H9 (cell line): ENCODE results near the gene FAM227A. TPM values are rescaled to one million over a fixed set of nuclear protein-coding genes. Genes with fewer than 3 reads are reported as not detected.

ENCODE experiments used
- DNase-seq: peaks from one replicate; pipeline ENCODE4 v3.0.0-alpha.2; 2017
- H2AFZ ChIP-seq: one replicate; pipeline ENCODE4 v1.6.1; 2013; ENCODE audit warnings: mild to moderate bottlenecking, low read length, control low read depth, moderate library complexity
- H2AK5ac ChIP-seq: 2 replicates; pipeline ENCODE4 v1.6.1; 2013; ENCODE audit warnings: low read length, control low read depth, mixed read lengths; ENCODE audit not compliant: insufficient read length
- H2BK120ac ChIP-seq: one replicate; pipeline ENCODE4 v1.6.1; 2013; ENCODE audit warnings: low read depth, mild to moderate bottlenecking, low read length, control low read depth, inconsistent platforms; ENCODE audit not compliant: poor library complexity, severe bottlenecking
- H2BK12ac ChIP-seq: 2 replicates; pipeline ENCODE4 v1.6.1; 2013; ENCODE audit warnings: low read length, control low read depth, mixed read lengths, low read depth; ENCODE audit not compliant: insufficient read length
- H2BK15ac ChIP-seq: 2 replicates; pipeline ENCODE4 v1.6.1; 2013; ENCODE audit warnings: low read depth, low read length, control low read depth
- H2BK20ac ChIP-seq: one replicate; pipeline ENCODE4 v1.6.1; 2013; ENCODE audit warnings: low read depth, mild to moderate bottlenecking, low read length, control low read depth, inconsistent platforms; ENCODE audit not compliant: poor library complexity, severe bottlenecking
- H2BK5ac ChIP-seq: 2 replicates; pipeline ENCODE4 v1.6.1; 2013; ENCODE audit warnings: low read length, control low read depth, mixed read lengths; ENCODE audit not compliant: insufficient read length
- H3K14ac ChIP-seq: 2 replicates; pipeline ENCODE4 v1.6.1; 2013; ENCODE audit warnings: low read length, control low read depth; ENCODE audit not compliant: insufficient read depth
- H3K18ac ChIP-seq: 2 replicates; pipeline ENCODE4 v1.6.1; 2013; ENCODE audit warnings: low read depth, mild to moderate bottlenecking, mixed read lengths, low read length, control low read depth; ENCODE audit not compliant: insufficient read length
- H3K23ac ChIP-seq: 2 replicates; pipeline ENCODE4 v1.6.1; 2013; ENCODE audit warnings: low read length, control low read depth, mixed read lengths, low read depth; ENCODE audit not compliant: insufficient read length
- H3K23me2 ChIP-seq: 2 replicates; pipeline ENCODE4 v1.6.1; 2013; ENCODE audit warnings: low read depth, mild to moderate bottlenecking, mixed read lengths, low read length, control low read depth; ENCODE audit not compliant: insufficient read length, poor library complexity, severe bottlenecking
- H3K27ac ChIP-seq: 2 replicates; pipeline ENCODE4 v1.5.1; 2013; ENCODE audit warnings: low read length, control low read depth, mixed read lengths, low read depth; ENCODE audit not compliant: insufficient read length
- H3K27me3 ChIP-seq: 2 replicates; pipeline ENCODE4 v1.6.1; 2013; ENCODE audit warnings: low read length, control low read depth, inconsistent platforms; ENCODE audit not compliant: insufficient read depth
- H3K4ac ChIP-seq: 2 replicates; pipeline ENCODE4 v1.6.1; 2013; ENCODE audit warnings: low read depth, mild to moderate bottlenecking, control low read depth, inconsistent platforms, low read length, moderate library complexity
- H3K4me1 ChIP-seq: 2 replicates; pipeline ENCODE4 v1.6.1; 2013; ENCODE audit warnings: low read length, control low read depth, inconsistent platforms; ENCODE audit not compliant: insufficient read depth
- H3K4me2 ChIP-seq: 2 replicates; pipeline ENCODE4 v1.6.1; 2013; ENCODE audit warnings: low read length, control low read depth, mixed read lengths; ENCODE audit not compliant: insufficient read length, insufficient read depth
- H3K56ac ChIP-seq: 2 replicates; pipeline ENCODE4 v1.6.1; 2013; ENCODE audit warnings: low read depth, mild to moderate bottlenecking, mixed read lengths, low read length, control low read depth; ENCODE audit not compliant: insufficient read length
- H3K79me1 ChIP-seq: 2 replicates; pipeline ENCODE4 v1.6.1; 2013; ENCODE audit warnings: low read depth, mild to moderate bottlenecking, moderate library complexity, low read length, control low read depth, inconsistent platforms; ENCODE audit not compliant: insufficient read depth, poor library complexity, severe bottlenecking
- H3K79me2 ChIP-seq: 2 replicates; pipeline ENCODE4 v1.6.1; 2013; ENCODE audit warnings: low read length, control low read depth, inconsistent platforms; ENCODE audit not compliant: insufficient read depth
- H3K9ac ChIP-seq: 2 replicates; pipeline ENCODE4 v1.6.1; 2013; ENCODE audit warnings: low read length, control low read depth, mixed read lengths; ENCODE audit not compliant: insufficient read length; ENCODE audit errors: extremely low read depth
- H3K9me3 ChIP-seq: one replicate; pipeline ENCODE4 v1.6.1; 2013; ENCODE audit warnings: low read depth, low read length, inconsistent platforms; ENCODE audit not compliant: control insufficient read depth
- H3T11ph ChIP-seq: one replicate; pipeline ENCODE4 v1.6.1; 2013; ENCODE audit warnings: mild to moderate bottlenecking, low read length, control low read depth, inconsistent platforms
- H4K20me1 ChIP-seq: one replicate; pipeline ENCODE4 v1.6.1; 2013; ENCODE audit not compliant: control insufficient read depth, insufficient read length, insufficient read depth
- H4K5ac ChIP-seq: 2 replicates; pipeline ENCODE4 v1.6.1; 2013; ENCODE audit warnings: low read depth, mild to moderate bottlenecking, mixed read lengths, low read length, control low read depth; ENCODE audit not compliant: insufficient read length
- H4K8ac ChIP-seq: replicated peaks from 2 replicates; pipeline ENCODE4 v1.6.1; 2013; ENCODE audit warnings: low read length, control low read depth, mixed read lengths, low read depth; ENCODE audit not compliant: insufficient read length
- H4K91ac ChIP-seq: 2 replicates; pipeline ENCODE4 v1.6.1; 2013; ENCODE audit warnings: low read depth, mild to moderate bottlenecking, moderate library complexity, mixed read lengths, low read length, control low read depth; ENCODE audit not compliant: insufficient read length
- H3K27ac Mint-ChIP-seq, 3 experiments: 2 replicates in 2 of 3; 3 replicates in 1 of 3; pipeline ENCODE4 v1.8.0; 2020 to 2021; ENCODE audit warnings: mixed read lengths in 3 of 3, mild to moderate bottlenecking in 1 of 3, moderate library complexity in 1 of 3
- H3K27me3 Mint-ChIP-seq: 2 replicates; pipeline ENCODE4 v1.8.0; 2021; ENCODE audit warnings: low read depth, mild to moderate bottlenecking, moderate library complexity, mixed read lengths
- H3K36me3 Mint-ChIP-seq, 3 experiments: 2 replicates in 2 of 3; 3 replicates in 1 of 3; pipeline ENCODE4 v1.8.0; 2020 to 2021; ENCODE audit warnings: low read depth in 3 of 3, mixed read lengths in 3 of 3; ENCODE audit not compliant: insufficient read depth in 1 of 3
- H3K4me1 Mint-ChIP-seq, 2 experiments: 2 replicates each; pipeline ENCODE4 v1.8.0; 2020; ENCODE audit warnings: mixed read lengths in 2 of 2
- H3K4me3 Mint-ChIP-seq, 2 experiments: 2 replicates in 1 of 2; 3 replicates in 1 of 2; pipeline ENCODE4 v1.8.0; 2020 to 2021; ENCODE audit warnings: mild to moderate bottlenecking in 2 of 2, mixed read lengths in 2 of 2, moderate library complexity in 1 of 2
- H3K9me3 Mint-ChIP-seq, 2 experiments: 2 replicates in 1 of 2; 3 replicates in 1 of 2; pipeline ENCODE4 v1.8.0; 2020; ENCODE audit warnings: mild to moderate bottlenecking in 2 of 2, mixed read lengths in 2 of 2, moderate library complexity in 1 of 2
- WGBS: extraction: QIAGEN DNeasy Blood & Tissue Kit; methylation state at CpG from one replicate; pipeline ENCODE4 v1.1.7; 2013; ENCODE audit warnings: missing lambda C conversion rate, low lambda C conversion rate, mixed read lengths; ENCODE audit not compliant: insufficient read length; ENCODE audit errors: extremely low coverage; 5-methylcytosine and 5-hydroxymethylcytosine counted together
- total RNA-seq: library from RNA; stranded (reverse); gene quantifications from 2 replicates; pipeline ENCODE4 v1.2.1, GENCODE V29; 2021
- TF ChIP-seq, protein P1 (sequence below): fragments of 200-600 bp; sonication (generic); conservative IDR thresholded peaks from 3 replicates; pipeline ENCODE4 v1.8.0; 2021; ENCODE audit warnings: antibody characterized with exemption, mild to moderate bottlenecking

Gene FAM227A
- total RNA-seq, 1 experiment from 2014 or later: 3.6 TPM

DNA sequence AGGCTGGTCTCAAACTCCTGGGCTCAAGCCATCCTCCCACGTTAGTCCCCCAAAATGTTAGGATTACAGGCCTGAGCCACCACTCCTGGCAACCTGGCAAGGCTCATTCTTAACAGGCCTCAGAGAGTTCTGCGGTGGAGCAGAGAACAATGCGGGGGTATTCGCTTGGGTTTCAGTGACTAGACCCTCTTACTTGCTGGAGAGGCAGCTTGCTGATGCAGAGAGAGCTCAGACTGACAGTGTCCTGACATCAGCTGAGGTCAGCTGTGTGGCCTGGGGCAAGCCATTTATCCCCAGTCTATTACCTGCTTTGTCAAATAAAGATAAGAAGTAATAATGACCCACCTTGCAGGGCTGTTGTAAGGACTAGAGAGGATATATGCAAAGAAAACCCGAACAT is 46.0 kb downstream of the FAM227A start:
- Mint-ChIP-seq H3K27me3 (no peaks in the 10 kb centered on the region), H3K4me3 (no peak overlapping the region; a peak in 1 of 5 replicates), H3K27ac (0 out of 7 replicates have a peak overlapping the region, but pooled peaks of 1 of the 3 experiments have one; percentile 54), H3K4me1 (peaks cover 5 to 8% of the 10 kb centered on the region in 2 experiments), H3K36me3 (peaks cover 1 to 9% (median 1%) of the 10 kb centered on the region in 3 experiments; a peak in 4 of 7 replicates), H3K9me3 (no peaks in the 10 kb centered on the region)
- H4K8ac ChIP-seq: no peak overlapping the region
- H2BK120ac ChIP-seq: no peak overlapping the region
- H2BK15ac ChIP-seq: no peak overlapping the region
- no peak overlapping the region for H3K23ac ChIP-seq
- H4K91ac ChIP-seq: no peak overlapping the region
- no peak overlapping the region for H3K18ac ChIP-seq
- 0 out of 2 replicates have a peak, but pooled peaks cover 2% of the 10 kb centered on the region for H3K4me1 ChIP-seq
- H4K5ac ChIP-seq: no peak overlapping the region
- TF ChIP-seq, protein P1, sequence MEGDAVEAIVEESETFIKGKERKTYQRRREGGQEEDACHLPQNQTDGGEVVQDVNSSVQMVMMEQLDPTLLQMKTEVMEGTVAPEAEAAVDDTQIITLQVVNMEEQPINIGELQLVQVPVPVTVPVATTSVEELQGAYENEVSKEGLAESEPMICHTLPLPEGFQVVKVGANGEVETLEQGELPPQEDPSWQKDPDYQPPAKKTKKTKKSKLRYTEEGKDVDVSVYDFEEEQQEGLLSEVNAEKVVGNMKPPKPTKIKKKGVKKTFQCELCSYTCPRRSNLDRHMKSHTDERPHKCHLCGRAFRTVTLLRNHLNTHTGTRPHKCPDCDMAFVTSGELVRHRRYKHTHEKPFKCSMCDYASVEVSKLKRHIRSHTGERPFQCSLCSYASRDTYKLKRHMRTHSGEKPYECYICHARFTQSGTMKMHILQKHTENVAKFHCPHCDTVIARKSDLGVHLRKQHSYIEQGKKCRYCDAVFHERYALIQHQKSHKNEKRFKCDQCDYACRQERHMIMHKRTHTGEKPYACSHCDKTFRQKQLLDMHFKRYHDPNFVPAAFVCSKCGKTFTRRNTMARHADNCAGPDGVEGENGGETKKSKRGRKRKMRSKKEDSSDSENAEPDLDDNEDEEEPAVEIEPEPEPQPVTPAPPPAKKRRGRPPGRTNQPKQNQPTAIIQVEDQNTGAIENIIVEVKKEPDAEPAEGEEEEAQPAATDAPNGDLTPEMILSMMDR: no peak
- H3K9ac ChIP-seq: no peak overlapping the region
- no peak for DNase-seq
- no peaks in the 10 kb centered on the region for H3K79me1 ChIP-seq
- H3K27ac ChIP-seq: no peak overlapping the region
- no peaks in the 10 kb centered on the region for H3K23me2 ChIP-seq
- H3T11ph ChIP-seq: no peak overlapping the region
- no peak overlapping the region for H2AK5ac ChIP-seq
- H2BK5ac ChIP-seq: no peak overlapping the region
- no peak overlapping the region for H3K4me2 ChIP-seq
- no peak overlapping the region for H2BK12ac ChIP-seq
- H3K14ac ChIP-seq: no peak overlapping the region
- WGBS: no CpG with 5 or more reads among the region's 5 CpGs
- no peak overlapping the region for H2AFZ ChIP-seq
- no peak overlapping the region for H3K56ac ChIP-seq
- no peaks in the 10 kb centered on the region; the same call in 1 of the 2 replicates for H3K27me3 ChIP-seq
- no peak overlapping the region for H3K4ac ChIP-seq
- H4K20me1 ChIP-seq: no peaks in the 10 kb centered on the region
- no peaks in the 10 kb centered on the region for H3K79me2 ChIP-seq
- H3K9me3 ChIP-seq: no peaks in the 10 kb centered on the region
- H2BK20ac ChIP-seq: no peak overlapping the region
